Measurements from ENCODE around the gene KHNYN.

The KHNYN gene

DNA sequence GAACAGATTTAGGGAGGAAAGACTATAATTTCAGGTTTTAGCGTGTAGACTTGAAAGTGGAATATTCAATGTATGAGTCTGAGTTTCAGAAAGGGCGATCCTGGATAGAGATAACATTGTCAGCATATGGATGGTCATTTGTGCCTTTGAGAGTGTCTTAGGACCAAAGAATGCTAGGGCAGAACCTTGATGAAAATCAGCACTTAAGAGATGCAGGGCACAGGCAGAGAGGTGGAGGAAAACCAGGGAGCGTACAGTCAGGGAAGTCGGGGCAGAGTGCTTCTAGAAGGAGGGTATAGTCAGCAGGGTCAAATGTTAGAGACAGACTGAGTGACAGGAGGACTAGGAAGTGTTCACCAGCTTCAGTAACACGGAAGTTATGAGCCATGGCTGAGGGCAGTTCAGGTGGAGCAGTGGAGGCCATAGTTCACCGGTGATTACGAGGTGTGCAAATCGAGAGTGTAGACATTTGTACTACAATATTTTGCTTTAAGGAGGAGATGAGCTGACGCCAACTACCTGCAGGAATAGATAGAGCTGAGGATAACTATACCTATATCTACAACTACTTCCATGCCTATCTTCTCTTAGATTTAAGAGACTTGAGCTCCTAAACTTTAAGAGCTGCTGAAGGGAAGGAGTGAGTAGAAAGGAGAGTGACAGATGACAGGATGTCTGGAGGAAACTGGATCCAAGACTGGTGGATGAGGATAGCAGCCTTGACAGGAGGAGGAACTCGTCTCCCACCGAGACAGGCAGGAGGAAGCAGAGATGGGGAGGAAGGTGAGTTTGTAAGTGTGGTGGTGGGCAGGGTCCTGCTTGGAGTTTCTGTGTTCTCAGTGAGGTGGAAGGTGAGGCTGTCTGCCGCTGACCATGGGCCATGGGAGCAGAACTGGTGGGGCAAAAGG is 6.8 kb upstream of the KHNYN start:
- DNase-seq (ENCODE audit: low read depth): no peak

DNA sequence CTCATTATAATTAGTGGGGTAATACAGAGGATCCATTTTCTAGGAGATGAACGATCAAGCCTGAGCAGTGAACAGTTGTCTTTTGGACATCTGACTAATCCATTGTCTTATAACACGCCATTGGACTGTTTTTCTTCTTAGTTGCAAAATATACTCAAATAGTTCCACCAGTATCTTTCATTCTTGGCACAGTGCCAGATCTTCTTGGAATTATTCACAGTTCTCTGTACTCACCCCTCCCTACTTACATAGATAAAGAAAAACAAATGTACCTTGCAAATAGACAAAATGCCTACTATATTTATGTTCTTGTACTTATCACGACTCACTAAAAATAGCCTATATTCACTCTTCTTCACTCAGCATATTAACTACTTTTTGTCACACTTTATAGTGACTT is 4.0 kb upstream of the KHNYN start:
- no peak for DNase-seq (ENCODE audit: low read depth)

DNA sequence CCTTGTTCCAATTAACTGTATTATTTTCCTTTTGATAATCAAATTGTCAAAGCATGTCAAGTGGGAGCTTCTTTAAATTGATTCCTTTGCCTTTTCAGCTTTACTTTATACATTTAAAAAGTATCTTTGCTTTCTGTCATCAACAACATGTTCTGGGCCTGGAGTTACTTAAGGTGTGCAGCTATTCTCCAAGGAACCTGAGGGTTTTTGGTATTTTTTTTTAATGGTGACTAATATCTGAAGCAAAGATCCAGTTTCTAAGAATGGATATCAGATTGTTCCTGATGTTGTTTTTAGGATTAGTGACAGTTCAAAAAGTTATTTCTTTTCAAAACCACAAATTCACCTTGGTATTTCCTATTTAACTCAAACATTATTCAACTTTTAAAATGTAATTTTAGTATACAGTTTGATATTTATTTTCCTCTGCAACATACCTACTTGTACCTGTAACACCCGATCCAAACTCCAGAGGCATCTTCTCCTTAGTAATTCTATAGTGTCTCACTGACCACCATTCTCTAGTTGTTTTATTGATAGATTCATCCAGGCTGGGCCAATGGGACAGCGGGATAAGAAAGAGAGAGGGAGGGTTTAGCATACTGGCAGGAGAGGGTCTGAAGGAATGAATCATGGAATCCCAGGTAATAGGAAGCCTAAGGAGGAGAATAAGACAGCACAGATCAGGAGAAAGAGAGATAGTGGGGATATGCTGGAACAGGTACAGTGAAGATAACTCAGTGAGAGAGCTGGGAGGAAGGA is 3.4 kb upstream of the KHNYN start:
- DNase-seq (ENCODE audit: low read depth): no peak

DNA sequence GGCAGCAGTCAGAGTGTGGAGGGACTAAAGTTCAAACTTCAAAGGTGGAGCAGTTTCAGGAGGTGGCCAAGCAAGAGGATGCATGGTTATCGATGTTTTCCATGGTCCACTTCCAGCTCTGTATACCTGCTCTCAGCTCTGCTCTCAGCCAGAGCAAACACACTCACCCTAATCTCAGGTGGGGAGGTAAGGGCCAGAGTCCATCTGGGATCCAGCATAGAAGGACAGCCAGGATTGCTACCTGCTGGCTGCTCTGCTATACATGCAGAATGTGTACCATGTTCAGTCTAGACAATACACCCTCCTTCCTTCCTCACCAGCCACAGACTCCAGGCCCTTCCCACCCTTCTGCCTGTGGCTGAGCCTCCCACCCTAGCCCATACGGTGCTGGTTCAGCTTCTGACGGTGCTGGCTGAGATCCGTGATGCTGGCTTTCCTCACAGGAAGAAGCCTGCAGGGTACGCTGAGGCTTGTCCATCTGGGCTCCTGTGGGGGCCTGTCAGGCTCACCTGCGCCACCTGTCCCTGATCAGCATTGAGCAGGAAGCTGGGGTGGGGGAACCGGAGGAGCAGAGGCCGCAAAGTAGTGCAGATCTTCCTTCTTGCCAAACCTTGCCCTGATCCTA is 2.7 kb upstream of the KHNYN start:
- no peak for DNase-seq (ENCODE audit: low read depth)

DNA sequence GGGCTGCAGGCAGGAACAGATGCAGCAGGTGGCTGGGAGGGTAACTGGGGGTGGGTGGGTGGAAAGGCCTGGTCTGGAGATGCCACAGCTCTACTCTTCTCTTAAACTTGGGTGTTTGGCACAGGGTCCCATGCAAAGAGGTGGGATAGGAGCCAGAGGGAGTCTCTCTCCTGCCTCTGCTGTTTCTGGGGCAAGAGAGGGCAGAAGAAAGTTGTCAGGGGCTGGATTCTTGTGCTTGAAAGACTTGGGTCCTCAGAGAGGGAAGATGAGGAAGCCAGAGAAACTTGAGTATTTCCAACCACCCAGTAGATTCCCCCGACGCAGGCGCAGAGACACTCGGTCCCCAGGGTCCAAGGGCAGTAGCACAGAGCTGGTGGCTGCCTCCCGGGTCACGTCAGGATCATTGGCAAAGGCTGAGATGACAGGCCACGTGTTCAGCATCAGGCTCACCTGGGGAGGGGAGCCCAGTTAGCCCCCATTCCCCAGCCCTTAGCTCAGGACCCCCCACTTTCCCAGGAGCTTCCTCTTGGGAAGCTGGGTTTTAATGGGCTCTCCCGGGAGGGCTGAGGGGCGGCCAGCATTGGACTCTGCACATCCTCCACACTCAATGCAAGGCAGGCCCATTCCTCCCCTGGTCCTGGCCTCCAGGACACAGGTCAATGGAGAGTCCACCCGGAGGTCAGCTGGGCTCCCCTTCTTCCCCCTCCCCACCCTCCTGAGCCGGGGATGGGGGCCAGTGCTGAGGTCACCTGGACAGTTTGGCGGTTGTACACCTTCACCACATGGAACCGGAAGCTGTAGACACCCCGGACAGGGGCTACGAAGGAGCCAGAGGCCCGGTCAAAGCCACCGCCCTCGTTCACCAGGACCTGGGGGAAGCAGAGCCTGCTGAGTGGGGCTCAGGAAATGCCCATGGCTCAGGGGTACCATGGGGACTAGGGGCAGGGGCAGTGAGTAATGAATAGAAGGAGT is 1.9 kb upstream of the KHNYN start:
- no peak for DNase-seq (ENCODE audit: low read depth)

DNA sequence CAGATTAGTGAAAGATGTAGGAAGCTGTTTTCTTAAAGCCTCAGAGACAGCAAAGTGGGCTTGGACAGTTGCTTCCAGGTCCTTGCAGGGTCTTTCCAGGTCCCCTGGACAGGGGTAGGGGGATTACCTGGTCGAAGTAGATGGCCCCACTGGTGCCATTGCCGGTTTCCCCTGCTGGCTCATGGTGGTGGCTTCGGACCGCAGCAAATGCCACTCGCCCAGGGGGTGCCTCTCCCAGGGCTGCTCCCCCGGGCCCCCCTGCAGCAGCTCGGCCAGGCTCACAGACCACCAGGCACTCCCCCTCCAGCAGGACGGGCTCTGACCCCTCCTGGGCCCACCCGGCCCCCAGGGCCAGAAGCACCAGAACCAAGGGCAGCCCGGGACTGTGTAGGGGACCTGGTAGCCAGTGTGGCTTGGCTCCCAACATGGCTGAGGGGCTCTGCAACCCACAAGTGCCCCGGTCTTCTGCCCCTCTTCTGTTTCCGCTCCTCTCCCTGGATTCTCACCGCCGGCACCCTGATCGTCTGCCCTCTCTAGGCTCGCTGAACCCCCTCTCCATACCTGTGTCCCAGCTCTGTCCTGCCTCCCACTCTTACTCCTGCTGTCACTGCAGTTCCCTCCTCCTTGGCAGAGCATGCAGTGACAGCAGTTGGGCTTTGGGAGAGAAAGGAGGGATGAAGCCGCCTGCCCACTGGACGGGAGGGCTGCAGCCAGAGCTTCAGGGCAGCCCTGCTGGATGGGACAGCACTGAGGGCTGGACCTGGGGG is 943 bp upstream of the KHNYN start:
- DNase-seq (ENCODE audit: low read depth): no peak

DNA sequence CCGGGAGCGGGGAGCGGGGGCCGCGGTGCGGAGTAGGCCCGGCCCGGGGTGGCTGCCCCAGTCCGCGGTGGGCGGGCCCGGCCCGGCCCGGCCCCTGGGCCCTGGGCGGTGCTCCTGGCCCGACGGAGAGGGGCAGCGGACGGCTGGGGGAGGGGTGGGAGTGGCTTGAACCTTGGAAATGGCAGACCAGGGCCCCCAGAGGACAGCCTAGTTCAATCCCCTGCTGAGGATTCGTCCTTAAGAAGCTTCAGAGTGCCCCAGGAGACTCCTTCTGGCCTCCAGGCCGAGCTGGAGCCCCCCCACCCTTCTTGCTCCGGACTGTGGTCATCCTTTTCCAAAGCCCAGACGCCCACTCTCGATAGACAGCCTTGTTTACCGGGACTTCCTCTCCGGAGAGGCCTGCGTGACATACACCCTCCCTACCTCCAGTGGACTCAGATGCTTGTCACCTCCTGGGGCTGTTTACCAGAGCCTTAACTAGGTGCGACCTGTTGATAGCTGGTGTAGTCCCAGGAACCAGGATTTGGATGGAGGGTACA is 458 bp downstream of the KHNYN start:
- DNase-seq (ENCODE audit: low read depth): peak; percentile 28

DNA sequence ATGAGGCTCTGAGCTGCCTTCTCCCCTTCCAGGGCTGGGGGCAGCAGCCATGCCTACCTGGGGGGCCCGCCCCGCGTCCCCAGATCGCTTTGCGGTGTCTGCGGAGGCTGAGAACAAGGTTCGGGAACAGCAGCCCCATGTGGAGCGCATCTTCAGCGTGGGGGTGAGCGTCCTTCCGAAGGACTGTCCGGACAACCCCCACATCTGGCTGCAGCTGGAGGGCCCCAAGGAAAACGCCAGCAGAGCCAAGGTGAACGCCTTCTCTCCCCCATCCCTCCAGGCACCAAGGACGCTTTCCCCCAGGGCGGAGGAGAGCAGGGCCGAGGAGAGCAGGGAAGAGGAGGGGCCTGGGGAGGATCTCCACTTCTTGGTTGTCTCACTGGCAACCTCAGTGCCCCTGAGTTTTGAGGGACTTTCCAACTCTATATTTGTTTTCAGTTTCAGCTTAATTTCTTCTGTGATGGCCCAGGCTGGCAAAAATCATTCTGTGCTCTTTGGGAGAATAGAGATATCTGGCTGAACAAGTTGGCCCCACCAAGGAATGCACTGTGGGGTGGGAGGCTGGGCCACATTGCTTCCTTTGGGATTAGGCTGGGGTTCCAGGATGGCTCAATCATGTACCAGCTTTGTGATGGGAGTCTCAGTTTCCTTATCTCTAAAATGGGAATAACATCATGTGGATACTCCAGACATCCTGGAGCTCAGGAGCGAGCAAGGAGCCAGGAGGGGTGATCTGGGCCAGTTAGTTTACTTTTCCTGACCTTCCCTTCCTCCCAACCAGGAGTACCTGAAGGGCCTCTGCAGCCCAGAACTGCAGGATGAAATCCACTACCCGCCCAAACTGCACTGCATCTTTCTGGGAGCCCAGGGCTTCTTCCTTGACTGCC is 1.2 kb downstream of the KHNYN start:
- DNase-seq (ENCODE audit: low read depth): peak; percentile 33

DNA sequence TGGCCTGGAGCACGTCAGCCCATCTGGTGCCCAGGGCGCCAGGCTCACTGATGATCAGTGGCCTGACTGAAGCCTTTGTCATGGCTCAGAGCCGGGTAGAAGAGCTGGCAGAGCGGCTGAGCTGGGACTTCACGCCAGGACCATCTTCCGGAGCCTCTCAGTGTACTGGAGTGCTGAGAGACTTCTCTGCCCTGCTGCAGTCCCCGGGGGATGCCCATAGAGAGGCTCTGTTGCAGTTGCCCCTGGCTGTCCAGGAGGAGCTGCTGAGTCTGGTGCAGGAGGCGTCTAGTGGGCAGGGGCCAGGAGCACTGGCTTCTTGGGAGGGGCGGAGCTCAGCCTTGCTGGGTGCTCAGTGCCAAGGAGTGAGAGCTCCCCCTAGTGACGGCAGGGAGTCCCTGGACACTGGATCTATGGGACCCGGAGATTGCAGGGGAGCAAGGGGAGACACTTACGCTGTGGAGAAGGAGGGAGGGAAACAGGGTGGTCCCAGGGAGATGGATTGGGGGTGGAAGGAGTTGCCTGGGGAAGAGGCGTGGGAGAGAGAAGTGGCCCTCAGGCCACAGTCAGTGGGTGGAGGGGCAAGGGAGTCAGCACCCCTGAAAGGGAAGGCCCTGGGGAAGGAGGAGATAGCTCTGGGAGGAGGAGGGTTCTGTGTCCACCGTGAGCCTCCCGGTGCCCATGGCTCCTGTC is 2.0 kb downstream of the KHNYN start:
- peak; percentile 88 for DNase-seq (ENCODE audit: low read depth)

DNA sequence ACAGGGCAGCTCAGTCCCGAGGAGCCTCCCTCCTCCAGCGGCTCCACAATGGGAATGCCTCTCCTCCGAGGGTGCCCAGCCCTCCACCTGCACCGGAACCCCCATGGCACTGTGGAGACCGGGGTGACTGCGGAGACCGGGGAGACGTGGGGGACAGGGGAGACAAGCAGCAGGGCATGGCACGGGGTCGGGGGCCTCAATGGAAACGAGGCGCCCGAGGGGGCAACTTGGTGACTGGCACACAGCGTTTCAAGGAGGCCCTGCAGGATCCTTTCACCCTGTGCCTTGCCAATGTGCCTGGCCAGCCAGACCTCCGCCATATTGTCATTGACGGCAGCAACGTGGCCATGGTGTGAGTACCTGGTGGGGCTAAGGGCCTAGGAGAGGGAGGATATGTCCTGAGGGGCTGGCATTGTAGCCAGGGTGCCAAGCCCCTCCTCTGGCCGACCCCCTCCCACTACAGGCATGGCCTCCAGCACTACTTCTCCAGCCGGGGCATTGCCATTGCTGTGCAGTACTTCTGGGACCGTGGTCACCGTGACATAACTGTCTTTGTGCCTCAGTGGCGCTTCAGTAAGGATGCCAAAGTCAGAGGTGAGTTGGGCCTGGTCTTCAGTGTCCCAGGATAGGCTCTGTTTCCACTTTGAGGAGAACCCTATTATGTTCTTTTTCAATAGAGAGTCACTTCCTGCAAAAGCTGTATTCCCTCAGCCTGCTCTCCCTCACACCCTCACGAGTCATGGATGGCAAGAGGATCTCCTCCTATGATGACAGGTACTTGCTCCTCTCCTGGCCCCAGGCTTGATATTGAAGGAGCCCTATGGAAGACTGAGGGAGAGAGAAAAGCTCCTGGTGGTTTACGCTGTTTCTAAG is 2.7 kb downstream of the KHNYN start:
- DNase-seq (ENCODE audit: low read depth): no peak

DNA sequence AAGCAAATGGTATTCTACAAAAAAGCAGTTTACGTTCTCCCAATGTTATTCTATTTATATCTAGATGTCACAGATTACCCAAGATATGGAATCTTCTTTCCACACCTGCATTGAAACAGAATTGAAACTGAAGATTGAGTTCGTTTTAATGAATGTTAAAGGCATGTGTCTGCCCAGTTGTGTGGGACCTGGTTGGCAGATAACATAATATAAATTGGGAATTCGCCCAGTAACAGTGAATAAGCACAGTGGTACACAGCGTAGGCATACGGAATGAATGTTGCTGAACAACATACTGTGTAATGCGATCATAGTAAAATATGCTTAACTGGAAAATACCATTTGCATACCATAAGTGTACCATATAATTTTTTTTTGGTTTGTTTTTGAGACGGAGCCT is 4.3 kb downstream of the KHNYN start:
- DNase-seq (ENCODE audit: low read depth): no peak

DNA sequence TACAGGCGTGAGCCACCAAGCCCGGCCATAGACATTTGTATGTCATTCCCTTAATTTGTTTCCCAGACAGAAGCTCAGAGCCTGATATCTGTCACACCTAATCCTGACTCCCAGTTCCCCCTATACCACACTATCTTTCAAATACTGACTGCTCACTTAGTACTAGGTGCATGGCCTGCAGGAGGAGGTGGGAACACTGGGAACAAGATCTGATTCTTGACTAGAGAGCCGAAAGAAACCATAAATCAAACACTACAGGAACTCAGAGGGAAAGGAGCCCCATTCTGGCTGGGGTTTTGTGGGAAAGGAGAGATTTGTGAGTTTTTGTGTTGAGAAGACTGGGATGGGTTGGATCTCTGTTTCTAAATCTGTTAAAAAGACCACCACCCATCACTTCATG is 4.9 kb downstream of the KHNYN start:
- DNase-seq (ENCODE audit: low read depth): no peak

DNA sequence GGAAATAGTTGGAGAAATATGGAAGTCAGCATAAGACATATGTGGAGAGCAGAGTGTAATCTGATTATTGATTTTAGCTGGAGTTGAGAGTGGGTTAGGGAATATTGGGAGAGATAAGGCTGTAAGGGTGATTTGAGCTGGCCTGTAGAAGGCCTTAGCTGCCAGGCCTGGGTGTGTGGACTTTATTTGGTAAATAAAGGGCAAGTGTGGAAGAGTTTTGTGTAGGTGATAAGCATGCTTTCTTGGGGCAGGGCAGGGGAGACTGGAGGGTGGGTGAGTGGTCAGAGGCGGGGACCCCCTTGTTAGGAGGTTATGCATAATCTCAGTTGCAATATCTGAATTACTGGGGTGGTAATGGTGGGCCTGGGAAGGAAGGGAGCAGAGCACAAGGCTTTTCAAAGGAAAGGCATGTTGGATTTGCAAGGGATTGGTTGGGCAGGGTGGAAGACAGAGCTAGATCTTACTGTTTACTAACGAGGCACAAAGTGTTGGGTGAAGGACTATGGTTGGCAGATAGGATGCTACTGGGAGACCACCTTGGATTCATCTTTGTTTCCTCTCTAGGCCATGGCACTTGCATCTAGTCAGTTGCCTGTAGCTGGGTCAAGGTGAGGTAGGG is 5.5 kb downstream of the KHNYN start:
- DNase-seq (ENCODE audit: low read depth): no peak

DNA sequence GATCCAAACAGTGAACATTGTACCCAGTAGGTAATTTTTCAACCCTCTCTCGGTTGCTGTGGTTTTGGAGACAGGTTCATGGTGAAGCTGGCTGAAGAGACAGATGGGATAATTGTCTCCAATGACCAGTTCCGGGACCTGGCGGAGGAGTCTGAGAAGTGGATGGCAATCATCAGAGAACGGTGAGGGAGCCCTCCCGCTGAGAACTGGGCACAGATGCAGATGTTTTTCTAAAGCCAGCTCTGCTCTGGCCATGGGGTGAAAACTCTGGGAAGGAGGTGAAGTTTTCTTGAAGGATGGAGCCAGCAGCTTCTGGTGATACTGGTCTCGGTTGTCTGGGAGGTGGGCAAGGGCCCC is 6.2 kb downstream of the KHNYN start:
- DNase-seq (ENCODE audit: low read depth): no peak

DNA sequence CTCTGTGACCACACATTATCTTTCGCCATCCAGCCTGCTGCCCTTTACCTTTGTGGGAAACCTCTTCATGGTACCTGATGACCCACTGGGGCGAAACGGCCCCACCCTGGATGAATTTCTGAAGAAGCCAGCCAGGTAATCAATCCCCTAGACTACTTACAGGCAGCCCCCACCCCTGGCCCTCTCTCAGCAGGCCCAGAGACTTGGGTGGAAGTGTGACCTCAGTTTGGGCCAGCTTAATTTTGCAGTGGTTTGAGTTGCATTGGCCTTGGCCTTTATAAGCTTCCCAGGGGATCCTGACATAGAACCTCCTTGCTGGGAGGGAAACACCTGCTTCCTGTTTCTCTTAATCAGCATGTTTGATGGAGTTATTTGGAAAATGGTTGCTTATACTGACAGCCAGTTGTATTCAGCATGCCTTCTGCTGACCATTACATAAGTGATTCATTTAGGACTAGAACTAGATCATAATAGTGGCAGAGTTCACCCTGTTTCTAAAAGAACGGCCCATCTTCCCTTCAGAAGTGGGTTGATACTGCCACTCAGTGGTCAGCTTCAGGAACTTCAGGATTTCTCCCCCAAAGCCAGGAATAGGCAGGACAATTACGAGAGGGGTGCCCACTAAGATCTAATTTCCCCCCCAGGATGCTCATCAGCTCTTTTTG is 6.7 kb downstream of the KHNYN start:
- DNase-seq (ENCODE audit: low read depth): no peak

DNA sequence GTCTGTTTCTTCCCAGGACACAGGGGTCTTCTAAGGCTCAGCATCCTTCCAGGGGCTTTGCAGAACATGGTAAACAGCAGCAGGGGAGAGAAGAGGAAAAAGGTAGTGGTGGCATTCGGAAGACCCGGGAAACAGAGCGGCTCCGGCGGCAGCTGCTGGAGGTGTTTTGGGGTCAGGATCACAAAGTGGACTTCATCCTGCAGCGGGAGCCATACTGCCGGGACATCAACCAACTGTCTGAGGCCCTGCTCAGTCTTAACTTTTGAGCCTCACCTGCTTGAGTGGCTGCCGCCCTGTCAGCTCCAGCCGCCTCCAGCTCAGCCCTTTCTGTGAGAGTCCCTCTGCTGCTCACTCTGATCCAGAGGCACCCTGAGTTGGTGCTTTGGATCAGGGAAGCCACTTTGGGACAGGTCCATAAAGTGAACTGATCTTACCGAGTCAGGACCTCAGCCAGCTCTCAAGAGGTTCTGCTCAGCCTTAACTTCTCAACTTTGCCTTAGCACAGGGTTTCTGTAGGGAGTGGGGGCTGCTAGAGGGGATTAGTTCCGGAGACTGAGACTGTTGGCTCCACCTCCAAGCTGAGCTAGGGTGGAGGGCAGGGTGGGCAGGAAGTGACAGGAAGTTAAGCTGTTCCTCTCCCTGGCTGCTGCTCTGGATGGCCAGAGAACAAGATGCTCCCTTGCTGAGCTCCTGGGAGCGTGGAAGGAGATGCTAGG is 7.4 kb downstream of the KHNYN start:
- no peak for DNase-seq (ENCODE audit: low read depth)

DNA sequence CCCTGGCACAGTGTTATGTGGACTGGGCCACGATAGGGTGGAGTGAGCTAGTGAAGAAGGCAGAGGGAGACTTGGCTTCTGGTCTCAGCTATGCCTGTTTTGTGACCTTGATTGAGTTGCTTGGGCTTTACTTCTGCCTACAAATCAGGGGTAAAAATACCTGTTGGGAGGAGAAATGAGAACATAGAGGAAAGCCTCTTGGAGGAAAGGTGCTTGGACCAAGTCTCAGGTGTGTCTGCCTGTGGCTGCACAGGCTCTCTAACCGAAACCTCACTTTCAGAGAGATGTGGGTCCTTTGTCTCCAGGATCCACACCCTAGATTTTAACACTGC is 7.9 kb downstream of the KHNYN start:
- no peak for DNase-seq (ENCODE audit: low read depth)
